DOHH2 (cell line): ENCODE data around the gene SCN2B.
"Not testable (repeated sequence)": the region's sequence is repeated elsewhere in the genome, so short reads cannot be mapped to it uniquely, and the experiment has no call there.

Experiments used
- H3F3A ChIP-seq: fragments of 200-600 bp; sonication (generic), shearing (Covaris generic); 2 replicates; pipeline ENCODE4 v1.6.0; 2016; ENCODE audit warnings: antibody characterized with exemption, mild to moderate bottlenecking; ENCODE audit not compliant: control insufficient read depth, insufficient read depth
- H3K27ac ChIP-seq: fragments of 200-600 bp; sonication (generic); 2 replicates; pipeline ENCODE4 v1.5.1; 2014; ENCODE audit warnings: low read depth, mild to moderate bottlenecking, low read length, moderate library complexity
- H3K27me3 ChIP-seq: fragments of 200-600 bp; sonication (generic); 2 replicates; pipeline ENCODE4 v1.6.1; 2014; ENCODE audit warnings: mild to moderate bottlenecking, low read length, mixed read lengths; ENCODE audit not compliant: control insufficient read depth
- H3K36me3 ChIP-seq: fragments of 200-600 bp; sonication (generic); 2 replicates; pipeline ENCODE4 v1.6.1; 2014; ENCODE audit warnings: mild to moderate bottlenecking, low read length, moderate library complexity, mixed read lengths; ENCODE audit not compliant: control insufficient read depth
- H3K4me1 ChIP-seq: fragments of 200-600 bp; sonication (generic); 2 replicates; pipeline ENCODE4 v1.6.1; 2014; ENCODE audit warnings: mild to moderate bottlenecking, low read length, mixed read lengths; ENCODE audit not compliant: control insufficient read depth
- H3K4me2 ChIP-seq: fragments of 200-600 bp; sonication (generic); 2 replicates; pipeline ENCODE4 v1.6.0; 2014; ENCODE audit warnings: mild to moderate bottlenecking, low read length, moderate library complexity
- H3K4me3 ChIP-seq: fragments of 200-600 bp; sonication (generic); 2 replicates; pipeline ENCODE4 v1.5.1; 2014; ENCODE audit warnings: mild to moderate bottlenecking, low read length, mixed read lengths
- H3K79me2 ChIP-seq: fragments of 200-600 bp; sonication (generic); 2 replicates; pipeline ENCODE4 v1.6.1; 2014; ENCODE audit warnings: mild to moderate bottlenecking, low read length, mixed read lengths; ENCODE audit not compliant: control insufficient read depth
- H3K9me2 ChIP-seq: fragments of 200-600 bp; sonication (generic); replicated peaks from 2 replicates; pipeline ENCODE4 v1.6.1; 2014; ENCODE audit warnings: mild to moderate bottlenecking, low read length, mixed read lengths; ENCODE audit not compliant: control insufficient read depth
- H3K9me3 ChIP-seq: fragments of 200-600 bp; sonication (generic); 2 replicates; pipeline ENCODE4 v1.6.1; 2014; ENCODE audit warnings: antibody characterized with exemption, low read length, mixed read lengths; ENCODE audit not compliant: control insufficient read depth, insufficient read depth
- H4K20me1 ChIP-seq: fragments of 200-600 bp; sonication (generic); 2 replicates; pipeline ENCODE4 v1.6.0; 2014; ENCODE audit warnings: low read depth, mild to moderate bottlenecking, antibody characterized with exemption, low read length, moderate library complexity; ENCODE audit not compliant: control insufficient read depth, insufficient read depth
- CTCF ChIP-seq: fragments of 200-600 bp; sonication (generic); IDR thresholded peaks from one replicate; pipeline ENCODE4 v1.5.1; 2014; ENCODE audit warnings: antibody characterized with exemption, mild to moderate bottlenecking, low read depth, low read length; ENCODE audit not compliant: poor library complexity, severe bottlenecking
- EZH2phosphoT487 ChIP-seq: fragments of 200-600 bp; sonication (generic); IDR thresholded peaks from 2 replicates; pipeline ENCODE4 v1.6.1; 2017; ENCODE audit warnings: borderline replicate concordance, mild to moderate bottlenecking, antibody characterized with exemption, low read length, moderate library complexity, mixed read lengths

The SCN2B gene

GRCh38 chr11:118194835-118195627 is 18.6 kb upstream of the SCN2B start:
- Histone ChIP-seq H4K20me1 (no peaks in the 10 kb centered on the region), H3K27ac (no peak overlapping the region), H3K9me2 (no peaks in the 10 kb centered on the region), H3F3A (no peaks in the 10 kb centered on the region), H3K4me3 (no peak overlapping the region), H3K4me2 (no peak overlapping the region), H3K27me3 (0 out of 2 replicates have a peak, but pooled peaks cover under 1% of the 10 kb centered on the region), H3K79me2 (no peaks in the 10 kb centered on the region), H3K36me3 (no peaks in the 10 kb centered on the region), H3K9me3 (no peaks in the 10 kb centered on the region), H3K4me1 (peaks cover 9% of the 10 kb centered on the region)
- TF ChIP-seq CTCF (no peak), EZH2phosphoT487 (no peak)

GRCh38 chr11:118193910-118194566 is 17.6 kb upstream of the SCN2B start:
- Histone ChIP-seq H3K36me3 (no peaks in the 10 kb centered on the region), H3K4me1 (peaks cover 9% of the 10 kb centered on the region), H3K4me2 (no peak overlapping the region), H3K9me2 (no peaks in the 10 kb centered on the region), H3K9me3 (no peaks in the 10 kb centered on the region), H3F3A (no peaks in the 10 kb centered on the region), H3K79me2 (no peaks in the 10 kb centered on the region), H3K4me3 (no peak overlapping the region), H4K20me1 (no peaks in the 10 kb centered on the region), H3K27ac (no peak overlapping the region), H3K27me3 (0 out of 2 replicates have a peak, but pooled peaks cover 4% of the 10 kb centered on the region)
- TF ChIP-seq EZH2phosphoT487, result no peak
- TF ChIP-seq CTCF, result no peak

GRCh38 chr11:118192817-118193216 is 16.4 kb upstream of the SCN2B start:
- not testable (repeated sequence) for H3K27ac ChIP-seq, H4K20me1 ChIP-seq, H3K36me3 ChIP-seq, H3K9me3 ChIP-seq, H3K4me1 ChIP-seq, H3K4me3 ChIP-seq, H3K79me2 ChIP-seq, H3F3A ChIP-seq, H3K9me2 ChIP-seq, H3K27me3 ChIP-seq, H3K4me2 ChIP-seq

GRCh38 chr11:118190942-118191506 is 14.6 kb upstream of the SCN2B start:
- H3K4me1 ChIP-seq, H3K36me3 ChIP-seq, H3K9me3 ChIP-seq: not testable (repeated sequence)

More at GRCh38 chr11:118190942-118191506, 14.6 kb upstream of the SCN2B start:
- not testable (repeated sequence) for H3K27me3 ChIP-seq, H3F3A ChIP-seq, H3K79me2 ChIP-seq, H4K20me1 ChIP-seq, H3K9me2 ChIP-seq, H3K27ac ChIP-seq, H3K4me3 ChIP-seq, H3K4me2 ChIP-seq
